GM18907 (cell line): ENCODE results near the gene UCKL1.
"Not testable (repeated sequence)": the region's sequence is repeated elsewhere in the genome, so short reads cannot be mapped to it uniquely, and the experiment has no call there.

Experiments
- ATAC-seq: cut with Tn5 transposase; IDR thresholded peaks from one replicate; pipeline ENCODE4 v1.9.1; 2021; ENCODE audit warnings: mild to moderate bottlenecking, moderate library complexity; ENCODE audit not compliant: unreplicated experiment

UCKL1 gene

GRCh38 chr20:63973160-63973479 is 16.9 kb upstream of the UCKL1 start:
- ATAC-seq, result no peak

GRCh38 chr20:63972312-63973159 is 16.3 kb upstream of the UCKL1 start:
- ATAC-seq, result no peak

GRCh38 chr20:63971960-63972311 is 15.7 kb upstream of the UCKL1 start:
- ATAC-seq, result not testable (repeated sequence)

GRCh38 chr20:63970714-63971431 is 14.7 kb upstream of the UCKL1 start:
- ATAC-seq, result no peak

GRCh38 chr20:63969838-63970713 is 13.9 kb upstream of the UCKL1 start, which contains the start of gene ZNF512B:
ZNF512B (minus strand) TSS chr20:63969930; CDS start chr20:63967950, 1,980 bp downstream.
- no peak for ATAC-seq

GRCh38 chr20:63968928-63969760 is 12.9 kb upstream of the UCKL1 start:
- ATAC-seq, result no peak

GRCh38 chr20:63968136-63968927 is 12.1 kb upstream of the UCKL1 start:
- ATAC-seq, result no peak

- no peak for ATAC-seq
Observed at GRCh38 chr20:63967330-63968135, 11.3 kb upstream of the UCKL1 start.

GRCh38 chr20:63966944-63967322 is 10.7 kb upstream of the UCKL1 start:
- ATAC-seq, result no peak

- ATAC-seq, result no peak
Observed at GRCh38 chr20:63966172-63966943, 10.1 kb upstream of the UCKL1 start.

GRCh38 chr20:63964412-63964811 is 8.2 kb upstream of the UCKL1 start:
- ATAC-seq, result no peak

- ATAC-seq, result no peak
Observed at GRCh38 chr20:63963784-63964301, 7.6 kb upstream of the UCKL1 start.

GRCh38 chr20:63963348-63963741 is 7.1 kb upstream of the UCKL1 start:
- ATAC-seq, result no peak

GRCh38 chr20:63962426-63963347 is 6.5 kb upstream of the UCKL1 start:
- no peak for ATAC-seq

- no peak for ATAC-seq
Observed at GRCh38 chr20:63961664-63962425, 5.6 kb upstream of the UCKL1 start.
